Activated CD4-positive, alpha-beta T cell treated with anti-CD3 and anti-CD28 coated beads, Interleukin-2, amount 50 U/mL, for 4 hours (primary cell): ENCODE data around the gene NNAT.
"Not testable (repeated sequence)": the region's sequence is repeated elsewhere in the genome, so short reads cannot be mapped to it uniquely, and the experiment has no call there.

ENCODE experiments used
- DNase-seq, 2 experiments: peaks; one replicate each; pipeline ENCODE4 v3.0.0-alpha.2; 2020

The NNAT gene

DNA sequence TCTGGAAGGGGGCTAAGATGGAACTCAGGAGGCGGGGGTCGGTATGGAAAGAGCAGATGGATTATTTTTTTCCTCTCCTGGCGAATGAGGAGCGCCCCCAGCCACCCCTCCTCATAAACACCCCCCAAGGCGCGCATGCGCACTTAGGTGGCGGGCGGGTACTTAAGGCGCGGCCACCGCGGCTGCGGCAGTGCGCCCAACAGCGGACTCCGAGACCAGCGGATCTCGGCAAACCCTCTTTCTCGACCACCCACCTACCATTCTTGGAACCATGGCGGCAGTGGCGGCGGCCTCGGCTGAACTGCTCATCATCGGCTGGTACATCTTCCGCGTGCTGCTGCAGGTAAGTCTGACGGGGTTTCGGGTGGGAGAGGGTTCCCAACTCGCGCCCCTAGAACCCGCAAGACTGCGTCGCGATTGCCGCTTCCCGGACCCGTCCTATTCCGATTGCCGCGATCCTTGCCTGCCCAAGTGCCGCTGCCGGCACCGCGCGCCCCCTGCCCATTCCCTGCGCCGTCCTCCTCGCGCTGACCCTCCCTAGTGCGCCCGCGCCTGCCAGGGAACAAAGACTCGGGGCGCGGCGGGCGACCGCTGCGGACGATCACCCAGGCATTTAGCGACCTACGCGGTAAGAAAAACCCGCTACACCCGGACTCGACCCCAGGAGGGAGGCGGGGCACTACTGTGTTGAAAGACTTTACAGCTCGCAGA lies at the start of gene NNAT:
TSS of gene NNAT (plus strand) at position 190 of the 711 bp plus-strand sequence. CDS start at position 272, 82 bp downstream.
- DNase-seq = no peak

- DNase-seq = no peak
Observed at GRCh38 chr20:37471741-37472235, 49.3 kb upstream of the NNAT start.

DNA sequence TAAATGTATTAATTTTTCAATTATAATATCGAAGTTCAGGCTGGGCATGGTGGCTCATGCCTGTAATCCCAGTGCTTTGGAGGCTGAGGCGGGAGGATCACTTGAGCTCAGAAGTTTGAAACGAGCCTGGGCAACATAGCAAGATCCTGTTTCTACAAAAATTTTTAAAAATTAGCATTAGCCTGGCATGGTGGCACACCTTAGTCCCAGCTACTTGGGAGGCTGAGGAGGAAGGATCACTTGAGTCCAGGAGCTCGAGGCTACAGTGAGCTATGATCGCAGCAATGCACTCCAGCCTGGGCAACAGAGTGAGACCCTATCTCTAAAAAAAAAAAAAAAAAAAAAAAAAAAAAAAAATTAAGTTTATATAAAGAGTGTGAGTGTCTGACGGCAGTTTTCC lies 48.6 kb upstream of the NNAT start:
- DNase-seq = not testable (repeated sequence)

DNA sequence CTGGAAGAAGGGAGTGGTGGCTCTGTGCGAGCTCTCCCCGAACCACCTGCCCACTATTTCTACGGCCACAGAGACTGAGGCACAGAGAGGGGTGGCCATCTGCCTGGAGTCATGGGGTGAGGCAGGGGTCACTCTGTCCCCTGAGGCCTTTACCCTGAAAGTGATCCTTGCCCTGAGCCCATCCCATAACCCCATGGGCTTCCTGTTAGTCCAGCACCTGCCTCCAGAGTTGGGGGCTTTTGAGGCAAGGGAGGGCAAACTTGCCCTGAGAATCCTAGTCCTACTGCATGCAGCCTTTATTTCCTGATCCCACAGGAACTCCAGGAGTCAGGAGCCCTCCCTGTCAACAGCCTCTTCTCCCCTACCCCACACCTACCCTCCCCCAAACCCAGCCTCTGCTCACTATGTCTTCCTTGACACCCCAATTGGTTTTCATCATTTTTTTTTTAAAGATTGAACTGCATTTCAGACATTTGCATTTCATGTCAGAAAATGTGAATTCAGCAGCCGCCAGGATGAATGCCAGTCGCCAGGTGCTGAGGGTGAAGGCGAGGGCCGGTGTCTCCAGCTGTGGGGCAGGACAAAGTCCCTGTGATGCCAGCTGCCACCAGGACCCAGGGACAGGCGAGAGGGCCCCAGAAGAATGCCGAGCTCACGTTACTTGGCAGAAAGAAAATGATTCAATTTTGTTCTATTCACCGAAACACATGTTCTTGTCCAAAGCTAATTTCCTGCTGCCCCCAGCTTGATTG lies 47.6 kb upstream of the NNAT start:
- no peak for DNase-seq

GRCh38 chr20:37474386-37474785 lies 46.7 kb upstream of the NNAT start:
- no peak for DNase-seq

DNA sequence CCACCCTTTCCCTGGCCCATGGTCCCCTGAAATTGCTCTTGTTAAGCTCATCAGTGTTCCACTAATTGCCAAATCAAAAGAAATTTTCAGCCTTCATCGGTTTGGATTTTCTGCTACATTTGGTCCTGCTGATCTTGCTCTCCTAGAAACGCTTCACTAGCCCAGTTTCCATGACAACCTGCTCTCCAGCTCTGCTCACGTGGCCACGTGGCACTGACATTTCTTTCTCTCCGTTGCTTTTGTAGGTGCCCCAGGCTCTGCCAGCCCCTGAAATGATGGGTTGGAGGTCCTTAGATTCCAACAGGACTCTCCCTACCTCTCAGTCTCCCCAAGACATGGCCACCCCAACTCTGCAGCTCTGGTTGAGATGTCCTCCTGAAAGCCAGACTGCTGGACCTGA lies 45.8 kb upstream of the NNAT start:
- DNase-seq = no peak

DNA sequence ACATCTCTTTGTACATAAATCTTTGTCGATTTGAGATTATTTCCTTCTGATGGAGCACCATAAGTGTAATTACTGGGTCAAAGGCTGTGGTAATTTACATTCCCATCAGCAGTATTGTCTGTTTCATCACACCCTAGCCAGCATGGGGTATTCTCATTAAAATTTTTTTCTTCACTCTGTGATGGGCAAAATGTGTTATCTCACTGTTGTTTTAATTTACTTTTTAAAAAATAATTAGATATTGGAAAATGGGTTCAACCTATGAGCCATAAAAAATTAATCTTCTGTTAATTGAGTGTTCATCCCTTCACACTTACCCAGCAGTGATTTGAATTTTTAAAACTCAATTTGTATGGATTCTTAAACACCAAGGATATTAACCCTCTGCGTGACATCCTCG lies 44.0 kb upstream of the NNAT start:
- no peak for DNase-seq

DNA sequence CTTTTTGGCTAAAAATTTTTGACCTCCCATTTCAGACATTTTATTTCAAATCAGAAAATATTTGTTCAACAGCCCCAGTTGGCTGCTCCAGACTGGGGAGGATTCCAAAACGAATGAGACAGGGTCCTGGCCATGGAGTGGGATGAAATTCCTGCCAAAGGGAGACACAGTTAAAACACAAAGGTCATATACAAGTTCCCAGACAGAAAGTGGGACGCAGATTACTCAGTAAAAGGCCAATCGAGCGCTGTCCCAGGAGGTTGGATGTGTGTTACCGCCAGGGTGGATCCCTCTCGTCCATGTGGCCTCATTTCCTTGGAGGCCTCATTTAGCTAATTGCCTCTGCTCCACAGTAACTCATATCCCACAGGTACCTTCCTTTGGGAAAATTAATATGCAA lies 41.8 kb upstream of the NNAT start:
- no peak for DNase-seq

DNA sequence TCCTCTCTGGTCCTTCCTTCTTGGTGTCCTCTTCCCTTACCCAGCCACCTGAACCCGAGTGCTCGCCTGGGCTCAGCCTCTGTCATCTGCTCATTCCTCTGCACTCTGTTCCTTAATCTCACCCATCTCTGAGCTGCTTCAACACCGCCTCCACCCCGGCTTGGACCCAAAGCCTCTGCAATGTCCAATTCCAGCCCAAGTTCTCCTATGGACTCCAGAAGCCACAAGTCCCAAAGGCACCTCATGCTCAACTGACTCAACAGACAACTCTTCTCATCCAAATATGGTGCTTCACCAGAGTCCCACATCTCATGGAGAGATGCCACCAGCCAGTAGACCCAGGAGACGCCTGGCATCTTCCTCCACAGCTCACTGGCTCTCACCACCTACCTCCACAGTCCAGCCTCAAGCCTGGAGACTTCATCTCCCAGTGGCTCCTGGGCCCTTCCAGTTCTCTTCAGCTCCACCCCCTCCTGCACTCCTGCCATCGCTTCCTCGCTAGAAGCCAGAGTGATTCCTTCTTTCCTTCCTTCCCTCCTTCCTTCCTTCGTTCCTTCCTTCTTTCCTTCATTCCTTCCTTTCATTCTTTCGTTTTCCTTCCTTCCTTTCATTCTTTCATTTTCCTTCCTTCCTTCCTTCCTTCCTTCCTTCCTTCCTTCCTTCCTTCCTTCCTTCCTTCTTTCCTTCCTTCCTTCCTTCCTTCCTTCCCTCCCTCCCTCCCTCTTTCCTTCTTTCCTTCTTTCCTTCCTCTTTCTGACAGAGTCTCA lies 40.9 kb upstream of the NNAT start:
- DNase-seq = no peak

GRCh38 chr20:37480919-37481318 lies 40.1 kb upstream of the NNAT start:
- DNase-seq = no peak

DNA sequence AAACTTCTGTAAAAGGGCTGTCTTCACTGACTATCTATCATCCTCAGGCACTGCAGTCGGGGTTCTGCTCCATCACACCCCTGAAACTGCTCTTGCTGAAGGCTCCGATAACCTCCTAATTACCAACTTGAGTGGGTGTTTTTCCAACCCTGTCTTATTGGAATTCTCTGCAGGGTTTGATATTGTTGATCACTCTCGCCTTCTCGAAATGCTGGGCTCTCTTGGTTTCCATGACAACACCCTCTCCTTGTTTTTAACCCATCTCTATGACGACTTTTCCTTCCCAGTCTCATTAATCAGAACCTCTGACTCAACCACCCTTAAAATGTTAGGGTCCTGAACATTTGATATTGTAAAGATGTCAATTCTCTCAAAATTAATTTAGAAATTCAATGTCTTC lies 39.4 kb upstream of the NNAT start:
- DNase-seq = no peak

DNA sequence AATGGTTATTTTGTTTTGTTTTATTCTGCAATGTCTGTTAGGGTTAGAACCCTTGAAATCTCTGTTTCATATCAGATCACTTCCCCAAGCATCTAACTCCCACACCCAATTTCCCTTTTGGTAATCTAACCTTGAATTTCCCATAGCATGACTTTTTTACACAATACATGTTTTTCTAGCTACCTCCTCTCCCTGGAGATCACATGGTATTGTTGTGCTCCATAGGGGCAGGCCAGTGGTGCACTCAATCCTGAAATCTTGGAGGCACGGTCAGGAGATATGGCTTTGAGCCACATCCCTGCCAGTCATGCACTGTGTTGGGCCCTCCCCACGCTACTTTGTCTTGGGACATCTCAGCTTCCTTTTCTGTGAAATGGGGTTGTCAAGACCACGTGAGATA lies 36.7 kb upstream of the NNAT start:
- DNase-seq = no peak

- not testable (repeated sequence) for DNase-seq
Observed at GRCh38 chr20:37486209-37486608, 34.8 kb upstream of the NNAT start.

- no peak for DNase-seq
Observed at GRCh38 chr20:37490663-37491350, 30.2 kb upstream of the NNAT start.

- DNase-seq = no peak
Observed at GRCh38 chr20:37492096-37492625, 28.9 kb upstream of the NNAT start.

DNA sequence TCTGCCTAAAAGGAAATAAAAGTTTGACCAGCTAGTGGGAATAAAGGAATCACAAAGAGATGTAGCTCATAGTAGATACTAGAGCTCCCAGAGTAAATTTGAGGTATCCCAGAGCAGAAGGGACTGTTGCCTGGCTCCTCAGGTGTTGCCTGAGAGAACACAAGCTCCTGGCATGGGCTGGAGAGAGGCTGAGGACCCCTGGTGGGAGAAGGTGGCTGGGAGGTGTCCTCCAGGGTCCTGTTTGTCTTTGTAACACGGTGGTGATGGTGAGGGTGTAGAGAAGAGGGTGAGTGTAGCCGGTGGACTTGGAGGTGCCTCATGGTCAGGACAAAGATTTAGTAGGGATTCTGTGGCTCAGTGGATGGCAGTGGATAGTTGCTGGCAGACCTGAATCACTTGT lies 28.1 kb upstream of the NNAT start:
- no peak for DNase-seq

GRCh38 chr20:37494301-37494700 lies 26.7 kb upstream of the NNAT start:
- no peak for DNase-seq

GRCh38 chr20:37494796-37495195 lies 26.3 kb upstream of the NNAT start:
- DNase-seq = no peak

DNA sequence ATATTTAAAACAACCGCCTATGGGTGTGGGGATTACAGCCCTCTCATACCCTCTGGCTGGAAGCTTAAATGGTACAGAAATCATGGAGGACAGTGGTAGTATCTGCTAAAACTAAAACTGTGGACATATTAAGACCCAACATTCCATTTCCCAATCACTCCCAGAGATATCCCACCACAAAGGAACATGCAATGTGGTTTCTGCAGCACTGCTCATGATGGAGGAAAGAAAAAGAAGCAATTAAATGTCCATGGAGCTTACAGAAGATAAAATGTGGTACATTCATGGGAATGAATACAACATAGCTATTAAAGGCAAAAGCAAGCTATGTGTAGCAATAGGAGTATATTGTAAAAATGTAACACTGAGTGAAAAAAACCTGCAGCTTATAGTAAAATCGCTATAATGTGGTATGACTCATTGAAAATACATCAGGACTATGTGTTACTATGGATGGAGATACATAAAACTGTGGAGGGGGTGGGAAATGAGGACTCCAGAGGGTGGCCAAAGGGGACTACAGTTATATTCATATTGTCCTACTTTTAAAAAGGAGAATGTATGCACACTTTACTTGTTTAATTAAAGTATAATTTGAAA lies 22.9 kb upstream of the NNAT start:
- no peak for DNase-seq

DNA sequence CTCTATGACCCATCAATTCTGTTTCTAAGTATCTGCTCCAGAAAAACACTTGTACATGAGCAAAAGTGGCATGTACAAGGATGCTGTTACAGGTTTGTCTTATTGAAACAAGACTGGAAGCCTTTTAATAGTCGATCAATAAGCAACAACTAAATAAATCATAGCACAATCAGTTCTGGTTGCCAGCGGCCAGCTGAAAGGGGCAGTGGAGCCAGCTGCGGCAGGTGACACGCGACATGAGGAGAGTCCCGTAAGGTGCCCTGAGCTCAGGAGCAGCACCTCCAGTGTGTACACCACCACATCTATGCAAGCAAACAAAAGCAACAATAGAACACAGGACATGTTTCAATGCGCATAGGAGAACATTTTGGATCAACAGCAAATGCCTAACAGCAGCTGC lies 20.7 kb upstream of the NNAT start:
- DNase-seq = no peak

GRCh38 chr20:37501940-37502339 lies 19.1 kb upstream of the NNAT start:
- no peak for DNase-seq

GRCh38 chr20:37502654-37503053 lies 18.4 kb upstream of the NNAT start:
- DNase-seq = no peak
